ENCODE measurements around the gene AKT1S1.

DNA sequence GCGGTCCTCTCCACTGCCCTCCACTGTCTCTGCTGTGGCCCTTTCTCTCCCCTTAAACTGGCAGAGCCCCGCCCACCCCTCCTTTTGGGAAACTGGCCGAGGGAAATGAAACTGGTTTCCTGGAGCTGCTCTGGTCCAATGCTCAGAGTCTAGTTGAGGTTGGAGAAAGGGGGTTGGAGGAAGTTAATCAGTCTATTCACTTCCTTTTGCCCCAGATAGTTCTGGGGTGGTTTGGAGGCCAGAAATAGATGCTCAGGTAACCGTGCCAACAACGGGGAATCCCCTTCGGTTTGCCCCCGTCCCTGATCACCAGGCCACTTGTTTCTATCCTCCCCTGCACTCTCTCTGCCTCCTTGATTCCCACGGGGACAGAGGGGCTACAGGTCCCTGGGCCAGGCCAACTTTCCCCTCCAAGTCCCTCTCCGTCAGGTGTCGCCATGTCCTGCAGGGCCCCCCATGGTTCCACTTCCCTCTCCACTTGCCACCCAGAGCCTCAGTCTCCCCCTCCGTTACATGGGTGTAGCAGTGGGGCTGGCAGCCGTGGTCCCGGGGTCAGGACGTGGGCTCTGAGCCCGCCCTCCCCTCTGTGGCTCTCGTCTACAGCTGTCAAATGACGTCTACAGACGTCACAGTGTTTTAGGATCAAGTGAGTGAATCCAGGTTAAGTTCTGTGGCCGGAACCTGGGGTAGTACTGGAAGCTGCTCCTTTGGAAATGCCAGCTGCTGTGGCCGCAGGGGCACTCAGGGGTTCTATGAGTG is 19.9 kb upstream of the AKT1S1 start, which contains the start of gene IL4I1:
- TF ChIP-seq, protein P1, sequence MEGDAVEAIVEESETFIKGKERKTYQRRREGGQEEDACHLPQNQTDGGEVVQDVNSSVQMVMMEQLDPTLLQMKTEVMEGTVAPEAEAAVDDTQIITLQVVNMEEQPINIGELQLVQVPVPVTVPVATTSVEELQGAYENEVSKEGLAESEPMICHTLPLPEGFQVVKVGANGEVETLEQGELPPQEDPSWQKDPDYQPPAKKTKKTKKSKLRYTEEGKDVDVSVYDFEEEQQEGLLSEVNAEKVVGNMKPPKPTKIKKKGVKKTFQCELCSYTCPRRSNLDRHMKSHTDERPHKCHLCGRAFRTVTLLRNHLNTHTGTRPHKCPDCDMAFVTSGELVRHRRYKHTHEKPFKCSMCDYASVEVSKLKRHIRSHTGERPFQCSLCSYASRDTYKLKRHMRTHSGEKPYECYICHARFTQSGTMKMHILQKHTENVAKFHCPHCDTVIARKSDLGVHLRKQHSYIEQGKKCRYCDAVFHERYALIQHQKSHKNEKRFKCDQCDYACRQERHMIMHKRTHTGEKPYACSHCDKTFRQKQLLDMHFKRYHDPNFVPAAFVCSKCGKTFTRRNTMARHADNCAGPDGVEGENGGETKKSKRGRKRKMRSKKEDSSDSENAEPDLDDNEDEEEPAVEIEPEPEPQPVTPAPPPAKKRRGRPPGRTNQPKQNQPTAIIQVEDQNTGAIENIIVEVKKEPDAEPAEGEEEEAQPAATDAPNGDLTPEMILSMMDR (IDR thresholded peaks at IDR 0.05 in 4 of 5, conservative IDR thresholded peaks at IDR 0.05 in 1 of 5) = no peak
- TF ChIP-seq POLR2A (IDR thresholded peaks at IDR 0.05) = no peak
